Ectodermal cell (in vitro differentiated cells): ENCODE results near the gene SNORC.

Source experiments
- H3K27ac ChIP-seq: 2 replicates; pipeline ENCODE4 v1.7.0; 2013; ENCODE audit warnings: mild to moderate bottlenecking, low read depth, low read length; ENCODE audit not compliant: insufficient read depth, poor library complexity, severe bottlenecking
- H3K27me3 ChIP-seq: 2 replicates; pipeline ENCODE4 v1.7.0; 2013; ENCODE audit warnings: mild to moderate bottlenecking, low read length; ENCODE audit not compliant: insufficient read depth, control insufficient read depth, poor library complexity, severe bottlenecking
- H3K36me3 ChIP-seq: one replicate; pipeline ENCODE4 v1.7.0; 2013; ENCODE audit warnings: low read length; ENCODE audit not compliant: control insufficient read depth, insufficient read depth
- H3K4me1 ChIP-seq: one replicate; pipeline ENCODE4 v1.7.0; 2013; ENCODE audit warnings: low read length; ENCODE audit not compliant: control insufficient read depth, insufficient read depth
- H3K4me3 ChIP-seq: 2 replicates; pipeline ENCODE4 v1.7.0; 2013; ENCODE audit warnings: low read depth, low read length, control low read depth; ENCODE audit not compliant: insufficient read depth
- H3K9me3 ChIP-seq: 2 replicates; pipeline ENCODE4 v1.7.0; 2013; ENCODE audit warnings: mild to moderate bottlenecking, low read length, moderate library complexity; ENCODE audit not compliant: control insufficient read depth
- WGBS, 2 experiments: methylation state at CpG; one replicate each; pipeline ENCODE4 v1.1.7; 2013; ENCODE audit warnings: missing lambda C conversion rate in 2 of 2; 5-methylcytosine and 5-hydroxymethylcytosine counted together

Gene SNORC

DNA sequence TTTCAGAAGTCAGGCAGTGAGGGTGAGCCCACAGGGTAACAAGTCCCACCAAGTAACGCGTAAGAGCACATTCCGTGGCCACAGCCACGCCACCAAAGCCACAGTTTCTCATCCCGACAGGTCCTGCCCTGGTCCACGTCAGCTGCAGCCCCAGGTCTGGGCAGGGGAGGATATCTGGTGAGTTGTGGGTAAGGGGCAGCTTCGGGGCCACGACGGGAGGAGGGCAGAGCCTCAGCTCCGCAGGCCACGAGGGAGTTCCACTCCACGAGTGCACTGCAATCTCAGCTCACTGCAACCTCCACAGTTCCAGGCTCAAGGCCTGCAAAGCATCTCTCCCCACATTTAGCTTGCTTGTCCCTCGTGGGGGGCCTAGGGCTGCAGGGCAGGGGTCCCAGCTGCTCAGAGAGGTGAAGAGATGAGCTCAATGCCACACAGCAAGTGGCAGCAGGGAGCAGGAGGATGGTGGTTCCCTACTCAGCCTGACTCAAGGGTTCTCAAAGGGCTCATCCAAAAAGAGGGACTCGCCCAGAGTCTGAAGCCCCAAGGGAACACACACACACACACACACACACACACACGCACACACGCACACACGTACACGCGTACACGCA lies 12.5 kb downstream of the SNORC start:
- H3K4me3 ChIP-seq, result no peak overlapping the region
- no peaks in the 10 kb centered on the region for H3K4me1 ChIP-seq
- no peaks in the 10 kb centered on the region for H3K9me3 ChIP-seq
- H3K27me3 ChIP-seq, result peaks cover 13% of the 10 kb centered on the region
- no peak overlapping the region for H3K27ac ChIP-seq
- no peaks in the 10 kb centered on the region for H3K36me3 ChIP-seq
- 91 to 94% methylated on average over 20 of the region's 20 CpGs for WGBS, 2 experiments

DNA sequence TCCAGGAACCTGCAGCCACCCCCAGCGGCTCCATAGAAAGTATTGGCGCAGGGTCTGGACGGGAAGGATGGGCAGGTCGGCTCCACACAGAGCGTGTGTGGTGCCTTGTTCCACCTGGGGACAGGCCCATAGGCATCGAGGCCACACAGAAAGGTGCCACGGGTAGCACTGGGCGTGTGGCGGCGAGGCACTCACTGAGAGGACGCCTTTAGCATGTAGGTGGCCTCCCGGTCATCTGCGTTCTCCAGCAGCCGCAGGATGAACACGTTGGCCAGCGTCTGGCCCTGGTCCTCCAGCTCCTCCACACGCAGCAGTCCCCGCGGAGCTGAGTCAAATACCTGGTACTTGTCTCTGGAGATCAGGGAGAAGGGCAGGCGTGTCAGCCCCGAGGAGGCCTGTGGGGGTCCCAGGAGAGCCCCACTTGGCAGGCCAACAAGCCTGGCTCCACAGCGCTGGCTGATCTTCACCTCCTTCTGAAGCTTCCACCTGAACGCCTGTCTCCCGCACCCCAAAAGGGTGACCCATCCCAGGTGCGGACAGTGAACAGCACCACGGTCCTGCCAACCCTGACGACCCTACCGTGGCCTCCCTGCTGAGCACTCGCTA lies 13.2 kb downstream of the SNORC start:
- 93 to 94% methylated on average over 29 of the region's 29 CpGs for WGBS, 2 experiments

GRCh38 chr2:232884001-232884421 lies 13.9 kb downstream of the SNORC start:
- H3K36me3 ChIP-seq, result no peaks in the 10 kb centered on the region
- H3K27ac ChIP-seq, result no peak overlapping the region
- WGBS, 2 experiments, result 87 to 89% methylated on average over 11 of the region's 11 CpGs
- no peaks in the 10 kb centered on the region for H3K9me3 ChIP-seq
- H3K27me3 ChIP-seq, result peaks cover 1% of the 10 kb centered on the region
- no peaks in the 10 kb centered on the region for H3K4me1 ChIP-seq
- H3K4me3 ChIP-seq, result no peak overlapping the region

More for the DNA sequence above, 13.2 kb downstream of the SNORC start:
- no peaks in the 10 kb centered on the region for H3K4me1 ChIP-seq
- H3K36me3 ChIP-seq, result no peaks in the 10 kb centered on the region
- no peak overlapping the region for H3K4me3 ChIP-seq
- H3K9me3 ChIP-seq, result no peaks in the 10 kb centered on the region
- H3K27ac ChIP-seq, result no peak overlapping the region
- H3K27me3 ChIP-seq, result peaks cover 7% of the 10 kb centered on the region

DNA sequence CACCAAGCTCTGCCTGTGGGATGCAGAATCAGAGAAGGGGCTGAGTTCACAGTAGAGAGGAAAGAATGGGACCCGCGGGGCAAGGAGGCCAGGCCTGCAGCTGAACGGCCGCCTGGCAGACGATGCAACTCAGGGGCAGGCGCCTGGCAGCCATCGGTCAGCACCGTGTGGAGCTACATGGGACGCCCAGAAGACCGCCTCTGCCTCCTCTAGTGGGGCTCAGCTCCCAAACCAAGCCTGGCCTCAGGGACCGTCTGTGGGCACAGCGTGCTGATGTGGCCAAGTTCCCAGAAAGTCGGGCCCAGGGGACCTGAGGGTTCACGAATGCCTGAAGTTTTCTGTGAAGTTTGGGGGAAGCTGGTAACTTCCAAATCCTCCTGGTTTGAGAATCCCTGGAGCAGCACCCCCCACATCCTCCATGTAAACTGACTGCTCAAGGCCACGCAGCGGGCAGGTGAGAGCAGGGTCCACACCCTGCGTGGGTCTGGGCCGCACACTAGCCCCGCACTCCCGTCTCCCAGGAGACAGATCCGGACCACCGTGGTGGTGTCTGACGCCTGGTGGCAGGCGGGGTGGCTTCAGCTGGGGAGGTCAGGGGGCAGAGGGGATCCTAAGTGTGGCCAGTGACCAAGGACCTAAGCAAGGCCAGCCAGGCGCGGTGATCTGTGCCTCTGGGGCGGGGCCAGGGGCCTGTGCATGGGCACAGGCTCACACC lies 14.6 kb downstream of the SNORC start:
- Histone ChIP-seq H3K36me3 (no peaks in the 10 kb centered on the region), H3K27ac (no peak overlapping the region), H3K4me3 (no peak overlapping the region), H3K9me3 (no peaks in the 10 kb centered on the region), H3K27me3 (no peaks in the 10 kb centered on the region), H3K4me1 (no peaks in the 10 kb centered on the region)
- WGBS, 2 experiments, result 94% methylated on average over 27 of the region's 27 CpGs

- Histone ChIP-seq H3K4me1 (peaks cover under 1% of the 10 kb centered on the region), H3K27ac (no peak overlapping the region), H3K9me3 (no peaks in the 10 kb centered on the region), H3K36me3 (no peaks in the 10 kb centered on the region), H3K27me3 (no peaks in the 10 kb centered on the region), H3K4me3 (no peak overlapping the region)
- 92 to 93% methylated on average over 25 of the region's 25 CpGs for WGBS, 2 experiments
Measured at GRCh38 chr2:232885264-232885961, 15.3 kb downstream of the SNORC start.

DNA sequence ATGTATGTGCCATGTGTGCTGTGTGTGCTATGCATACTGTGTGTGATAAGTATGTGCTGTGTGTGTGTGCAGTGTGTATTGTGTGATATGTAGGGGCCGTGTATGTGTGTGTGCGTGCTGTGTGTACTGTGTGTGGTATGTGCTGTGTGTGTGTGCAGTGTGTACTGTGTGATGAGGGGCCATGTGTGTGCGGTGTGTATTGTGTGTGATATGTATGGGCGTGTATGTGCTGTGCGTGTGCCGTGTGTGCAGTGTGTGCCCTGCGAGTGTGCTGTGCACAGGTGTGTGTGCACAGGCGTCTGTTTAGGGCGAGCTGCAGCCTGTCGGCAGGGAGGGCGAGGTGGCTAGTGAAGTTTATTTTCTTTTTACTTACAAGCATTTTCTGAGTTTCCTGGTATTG lies 16.1 kb downstream of the SNORC start:
- no peak overlapping the region for H3K4me3 ChIP-seq
- H3K4me1 ChIP-seq, result peaks cover 8% of the 10 kb centered on the region
- WGBS, 2 experiments, result 92 to 93% methylated on average over 11 of the region's 11 CpGs
- no peaks in the 10 kb centered on the region for H3K9me3 ChIP-seq
- no peaks in the 10 kb centered on the region for H3K36me3 ChIP-seq
- no peak overlapping the region for H3K27ac ChIP-seq
- no peaks in the 10 kb centered on the region for H3K27me3 ChIP-seq

- H3K4me3 ChIP-seq, result no peak overlapping the region
- peaks cover 8% of the 10 kb centered on the region for H3K4me1 ChIP-seq
- H3K27ac ChIP-seq, result no peak overlapping the region
- no peaks in the 10 kb centered on the region for H3K36me3 ChIP-seq
- H3K9me3 ChIP-seq, result no peaks in the 10 kb centered on the region
- WGBS, 2 experiments, result 91 to 92% methylated on average over 7 of the region's 7 CpGs
- H3K27me3 ChIP-seq, result no peaks in the 10 kb centered on the region
Measured at GRCh38 chr2:232886632-232887031, 16.6 kb downstream of the SNORC start.

GRCh38 chr2:232887171-232887850 lies 17.2 kb downstream of the SNORC start:
- Histone ChIP-seq H3K9me3 (no peaks in the 10 kb centered on the region), H3K27ac (no peak overlapping the region), H3K36me3 (no peaks in the 10 kb centered on the region), H3K4me3 (no peak overlapping the region), H3K4me1 (peaks cover 8% of the 10 kb centered on the region), H3K27me3 (no peaks in the 10 kb centered on the region)
- 81 to 84% methylated on average over 15 of the region's 15 CpGs for WGBS, 2 experiments

GRCh38 chr2:232888099-232888836 lies 18.2 kb downstream of the SNORC start:
- Histone ChIP-seq H3K4me3 (no peak overlapping the region), H3K9me3 (no peaks in the 10 kb centered on the region), H3K27ac (no peak overlapping the region), H3K36me3 (no peaks in the 10 kb centered on the region), H3K27me3 (no peaks in the 10 kb centered on the region), H3K4me1 (peaks cover 8% of the 10 kb centered on the region)
- 94 to 95% methylated on average over 21 of the region's 21 CpGs for WGBS, 2 experiments
